Endodermal cell (in vitro differentiated cells): ENCODE measurements around the gene PITPNC1. TPM values are rescaled to one million over a fixed set of nuclear protein-coding genes. Genes with fewer than 3 reads are reported as not detected.

Experiments
- DNase-seq: peaks from one replicate; pipeline ENCODE4 v3.0.0-alpha.2; 2017
- H3K27ac ChIP-seq: 2 replicates; pipeline ENCODE4 v1.5.1; 2013; ENCODE audit warnings: mild to moderate bottlenecking, low read depth, low read length, moderate library complexity
- H3K27me3 ChIP-seq: 2 replicates; pipeline ENCODE4 v1.6.1; 2013; ENCODE audit warnings: mild to moderate bottlenecking, low read length, moderate library complexity; ENCODE audit not compliant: insufficient read depth, control insufficient read depth, poor library complexity, severe bottlenecking
- H3K36me3 ChIP-seq: 2 replicates; pipeline ENCODE4 v1.7.0; 2013; ENCODE audit warnings: mild to moderate bottlenecking, low read length, moderate library complexity; ENCODE audit not compliant: control insufficient read depth, insufficient read depth
- H3K4me1 ChIP-seq: one replicate; pipeline ENCODE4 v1.7.0; 2013; ENCODE audit warnings: low read length; ENCODE audit not compliant: control insufficient read depth, insufficient read depth
- H3K4me3 ChIP-seq: 2 replicates; pipeline ENCODE4 v1.5.1; 2013; ENCODE audit warnings: mild to moderate bottlenecking, low read length, moderate library complexity
- H3K9ac ChIP-seq: 2 replicates; pipeline ENCODE4 v1.6.1; 2013; ENCODE audit warnings: mild to moderate bottlenecking, low read length, moderate library complexity; ENCODE audit not compliant: poor library complexity, severe bottlenecking; ENCODE audit errors: extremely low read depth
- H3K9me3 ChIP-seq: 2 replicates; pipeline ENCODE4 v1.6.1; 2013; ENCODE audit warnings: mild to moderate bottlenecking, low read length, moderate library complexity; ENCODE audit not compliant: control insufficient read depth
- H3K27ac Mint-ChIP-seq: 2 replicates; pipeline ENCODE4 v1.8.0; 2020; ENCODE audit warnings: mixed read lengths
- H3K27me3 Mint-ChIP-seq: 2 replicates; pipeline ENCODE4 v1.8.0; 2021; ENCODE audit warnings: mild to moderate bottlenecking, mixed read lengths; ENCODE audit not compliant: insufficient read depth
- H3K36me3 Mint-ChIP-seq: 2 replicates; pipeline ENCODE4 v1.8.0; 2020; ENCODE audit warnings: low read depth, mixed read lengths
- H3K4me1 Mint-ChIP-seq: 2 replicates; pipeline ENCODE4 v1.8.0; 2020; ENCODE audit warnings: mixed read lengths
- H3K4me3 Mint-ChIP-seq: 2 replicates; pipeline ENCODE4 v1.8.0; 2020; ENCODE audit warnings: mild to moderate bottlenecking, moderate library complexity, mixed read lengths
- H3K9me3 Mint-ChIP-seq: 2 replicates; pipeline ENCODE4 v1.8.0; 2020; ENCODE audit warnings: mild to moderate bottlenecking, mixed read lengths
- WGBS, 2 experiments: methylation state at CpG; one replicate each; pipeline versions ENCODE4 v1.1.5 to v1.1.7; 2013; ENCODE audit warnings: missing lambda C conversion rate in 2 of 2, mixed read lengths in 1 of 2; ENCODE audit not compliant: insufficient coverage in 1 of 2, insufficient read length in 1 of 2; 5-methylcytosine and 5-hydroxymethylcytosine counted together
- total RNA-seq, 2 donors: library from RNA; stranded (reverse); fragmentation: NEBNext Ultra II Directional in 1 of 2; extraction: Animal tissue kit (Norgen Biotek cat#: 25700) in 1 of 2; gene quantifications; 2 replicates in 1 of 2; 3 replicates in 1 of 2; pipeline ENCODE4 v1.2.1, GENCODE V29; 2021
- TF ChIP-seq, protein P1 (sequence below): fragments of 200-600 bp; sonication (generic); conservative IDR thresholded peaks from 2 replicates; pipeline ENCODE4 v1.5.0; 2021; ENCODE audit warnings: antibody characterized with exemption, mild to moderate bottlenecking

Gene PITPNC1
- total RNA-seq, 2 donors from 2014 or later: 28.9 to 36.4 TPM

- Mint-ChIP-seq H3K4me1 (peaks cover 6% of the 10 kb centered on the region), H3K9me3 (peaks cover 6% of the 10 kb centered on the region), H3K27me3 (no peaks in the 10 kb centered on the region), H3K4me3 (no peak overlapping the region), H3K36me3 (no peaks in the 10 kb centered on the region), H3K27ac (peak overlapping the region; percentile 1)
- DNase-seq: no peak
- Histone ChIP-seq H3K27ac (no peak overlapping the region), H3K9ac (no peak overlapping the region), H3K9me3 (peaks cover 6% of the 10 kb centered on the region), H3K27me3 (no peaks in the 10 kb centered on the region), H3K36me3 (no peaks in the 10 kb centered on the region), H3K4me3 (no peak overlapping the region), H3K4me1 (no peaks in the 10 kb centered on the region)
- TF ChIP-seq, protein P1, sequence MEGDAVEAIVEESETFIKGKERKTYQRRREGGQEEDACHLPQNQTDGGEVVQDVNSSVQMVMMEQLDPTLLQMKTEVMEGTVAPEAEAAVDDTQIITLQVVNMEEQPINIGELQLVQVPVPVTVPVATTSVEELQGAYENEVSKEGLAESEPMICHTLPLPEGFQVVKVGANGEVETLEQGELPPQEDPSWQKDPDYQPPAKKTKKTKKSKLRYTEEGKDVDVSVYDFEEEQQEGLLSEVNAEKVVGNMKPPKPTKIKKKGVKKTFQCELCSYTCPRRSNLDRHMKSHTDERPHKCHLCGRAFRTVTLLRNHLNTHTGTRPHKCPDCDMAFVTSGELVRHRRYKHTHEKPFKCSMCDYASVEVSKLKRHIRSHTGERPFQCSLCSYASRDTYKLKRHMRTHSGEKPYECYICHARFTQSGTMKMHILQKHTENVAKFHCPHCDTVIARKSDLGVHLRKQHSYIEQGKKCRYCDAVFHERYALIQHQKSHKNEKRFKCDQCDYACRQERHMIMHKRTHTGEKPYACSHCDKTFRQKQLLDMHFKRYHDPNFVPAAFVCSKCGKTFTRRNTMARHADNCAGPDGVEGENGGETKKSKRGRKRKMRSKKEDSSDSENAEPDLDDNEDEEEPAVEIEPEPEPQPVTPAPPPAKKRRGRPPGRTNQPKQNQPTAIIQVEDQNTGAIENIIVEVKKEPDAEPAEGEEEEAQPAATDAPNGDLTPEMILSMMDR: peak; percentile 49
- 84 to 89% methylated on average over 3 of the region's 3 CpGs for WGBS, 2 experiments
Observed at GRCh38 chr17:67708378-67708777, 331.3 kb downstream of the PITPNC1 start.

- no peaks in the 10 kb centered on the region for H3K27me3 Mint-ChIP-seq
- no peak overlapping the region for H3K27ac Mint-ChIP-seq
- WGBS, 2 experiments: 87 to 94% methylated on average over 3 to 4 of the region's 4 CpGs
- H3K4me3 ChIP-seq: no peak overlapping the region
- TF ChIP-seq, protein P1: no peak
- H3K36me3 ChIP-seq: no peaks in the 10 kb centered on the region
- peaks cover 9% of the 10 kb centered on the region for H3K9me3 Mint-ChIP-seq
- DNase-seq: no peak
- peaks cover 6% of the 10 kb centered on the region for H3K4me1 Mint-ChIP-seq
- no peak overlapping the region for H3K9ac ChIP-seq
- H3K9me3 ChIP-seq: peaks cover 9% of the 10 kb centered on the region
- no peaks in the 10 kb centered on the region for H3K4me1 ChIP-seq
- H3K4me3 Mint-ChIP-seq: no peak overlapping the region
- H3K27me3 ChIP-seq: no peaks in the 10 kb centered on the region
- no peak overlapping the region for H3K27ac ChIP-seq
- no peaks in the 10 kb centered on the region for H3K36me3 Mint-ChIP-seq
Observed at GRCh38 chr17:67711916-67712315, 334.8 kb downstream of the PITPNC1 start.

DNA sequence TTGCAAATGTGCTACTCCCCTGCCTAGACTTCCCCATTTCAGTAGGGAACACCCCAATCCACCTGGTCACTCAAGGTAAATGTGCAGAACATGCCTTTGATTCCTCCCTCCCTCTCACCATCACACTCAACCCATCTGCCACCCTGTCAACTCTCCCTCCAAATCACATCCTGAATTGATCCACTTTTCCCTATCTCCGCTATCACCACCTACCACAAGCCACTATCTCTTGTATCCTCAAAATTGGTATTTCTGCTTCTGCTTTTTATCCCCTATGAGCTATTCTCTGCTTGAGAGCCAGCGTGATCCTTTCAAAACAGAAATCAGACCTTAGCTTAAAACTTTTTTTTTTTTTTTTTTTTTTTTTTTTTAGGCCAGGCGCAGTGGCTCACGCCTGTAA lies 335.3 kb downstream of the PITPNC1 start:
- no peaks in the 10 kb centered on the region for H3K36me3 Mint-ChIP-seq
- 69 to 93% methylated on average over 3 to 4 of the region's 4 CpGs for WGBS, 2 experiments
- H3K27me3 Mint-ChIP-seq: no peaks in the 10 kb centered on the region
- Histone ChIP-seq H3K27me3 (no peaks in the 10 kb centered on the region), H3K27ac (no peak overlapping the region), H3K36me3 (no peaks in the 10 kb centered on the region), H3K9ac (no peak overlapping the region), H3K4me1 (no peaks in the 10 kb centered on the region), H3K9me3 (peaks cover 9% of the 10 kb centered on the region), H3K4me3 (no peak overlapping the region)
- TF ChIP-seq, protein P1: no peak
- no peak for DNase-seq
- H3K4me3 Mint-ChIP-seq: no peak overlapping the region
- no peak overlapping the region for H3K27ac Mint-ChIP-seq
- peaks cover 9% of the 10 kb centered on the region for H3K9me3 Mint-ChIP-seq
- peaks cover 8% of the 10 kb centered on the region for H3K4me1 Mint-ChIP-seq
